DMS153 treated with DMSO at 0.1 percent for 48 hours (cell line): ENCODE data around the gene IL5RA.
A peak's percentile ranks its signal among the peaks of the same experiment; 100 is the strongest.

Experiments used
- DNase-seq: peaks from one replicate; lab custom pipeline; 2025; ENCODE audit not compliant: unreplicated experiment; lab: John Stamatoyannopoulos, UW

Gene IL5RA, protein sequence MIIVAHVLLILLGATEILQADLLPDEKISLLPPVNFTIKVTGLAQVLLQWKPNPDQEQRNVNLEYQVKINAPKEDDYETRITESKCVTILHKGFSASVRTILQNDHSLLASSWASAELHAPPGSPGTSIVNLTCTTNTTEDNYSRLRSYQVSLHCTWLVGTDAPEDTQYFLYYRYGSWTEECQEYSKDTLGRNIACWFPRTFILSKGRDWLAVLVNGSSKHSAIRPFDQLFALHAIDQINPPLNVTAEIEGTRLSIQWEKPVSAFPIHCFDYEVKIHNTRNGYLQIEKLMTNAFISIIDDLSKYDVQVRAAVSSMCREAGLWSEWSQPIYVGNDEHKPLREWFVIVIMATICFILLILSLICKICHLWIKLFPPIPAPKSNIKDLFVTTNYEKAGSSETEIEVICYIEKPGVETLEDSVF

DNA sequence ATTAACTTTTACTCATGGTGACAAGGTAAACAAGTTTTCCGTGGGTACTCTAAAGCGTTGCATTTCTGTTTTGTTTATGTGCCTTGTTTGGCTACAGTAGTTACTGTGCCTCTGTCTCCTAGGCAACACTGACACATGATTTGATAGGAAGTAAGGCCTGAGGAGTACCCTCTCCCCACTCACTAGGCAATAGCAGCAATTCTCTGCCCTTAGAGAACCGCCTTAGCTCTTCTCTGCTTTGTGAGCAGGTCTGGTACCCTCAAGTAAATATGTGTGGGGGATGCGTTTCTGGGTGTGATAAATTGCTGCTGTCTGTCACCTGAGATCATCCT lies at the start of gene IL5RA:
Gene IL5RA, minus strand, starts transcription at position 76 of the 332 bp plus-strand sequence. CDS start 5,390 bp downstream, outside the sequence.
- DNase-seq, result peak; percentile 4

DNA sequence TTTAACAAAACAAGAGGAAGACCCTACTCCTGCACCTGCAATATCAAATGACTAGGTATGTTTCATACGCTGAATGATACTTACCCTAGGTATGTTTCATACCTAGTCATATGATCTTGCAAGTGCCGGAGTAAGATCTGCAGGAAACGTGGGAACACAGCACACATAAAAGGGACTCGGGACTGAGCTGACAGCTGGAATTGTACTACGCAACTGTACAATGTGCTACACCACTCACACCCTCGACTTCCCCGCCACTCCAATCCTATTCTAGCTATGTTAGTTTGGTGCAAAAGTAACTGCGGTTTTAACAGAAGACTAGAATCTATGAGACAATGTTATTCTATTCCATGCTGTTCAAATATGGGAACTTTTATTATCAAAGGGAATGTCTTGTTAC lies 47.3 kb upstream of the IL5RA start:
- no peak for DNase-seq

- no peak for DNase-seq
Observed at GRCh38 chr3:3154879-3155610, 44.9 kb upstream of the IL5RA start.

DNA sequence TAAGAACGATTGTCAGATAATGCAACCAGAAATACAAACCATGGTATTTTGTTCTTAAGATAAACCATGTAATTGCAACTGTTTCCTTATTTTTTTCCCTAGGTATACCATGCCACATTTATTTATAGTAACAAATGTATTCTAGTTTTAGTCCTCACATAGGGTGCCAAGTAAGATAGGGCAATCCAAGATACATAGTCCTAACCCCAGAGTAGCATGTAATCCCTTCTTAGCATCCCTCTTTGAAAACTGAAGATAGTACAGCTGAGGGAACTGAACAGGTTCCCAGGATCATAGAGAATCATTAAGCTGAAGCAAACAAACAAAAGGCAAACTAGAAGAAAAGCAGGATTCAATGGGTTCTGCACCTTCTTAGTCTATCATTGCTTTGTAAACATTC lies 41.3 kb upstream of the IL5RA start:
- no peak for DNase-seq

DNA sequence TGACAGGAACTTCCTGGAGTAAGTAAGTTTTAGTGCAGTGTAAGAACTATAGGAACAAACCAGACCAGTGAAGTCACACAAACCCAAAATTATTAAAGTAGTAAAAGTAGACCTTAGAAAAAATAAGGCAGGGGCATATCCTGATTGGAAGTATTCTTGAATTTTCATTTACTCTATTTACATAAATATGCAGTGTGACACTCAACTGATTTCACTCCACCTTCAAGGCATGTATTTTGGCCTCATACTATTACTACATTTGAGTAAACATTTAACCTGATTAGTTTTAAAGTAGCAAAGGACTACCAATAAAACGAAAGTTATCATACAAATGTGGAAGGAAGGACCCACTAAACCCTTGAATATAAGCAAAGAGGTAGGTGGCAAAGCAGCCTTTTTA lies 39.4 kb upstream of the IL5RA start:
- no peak for DNase-seq

DNA sequence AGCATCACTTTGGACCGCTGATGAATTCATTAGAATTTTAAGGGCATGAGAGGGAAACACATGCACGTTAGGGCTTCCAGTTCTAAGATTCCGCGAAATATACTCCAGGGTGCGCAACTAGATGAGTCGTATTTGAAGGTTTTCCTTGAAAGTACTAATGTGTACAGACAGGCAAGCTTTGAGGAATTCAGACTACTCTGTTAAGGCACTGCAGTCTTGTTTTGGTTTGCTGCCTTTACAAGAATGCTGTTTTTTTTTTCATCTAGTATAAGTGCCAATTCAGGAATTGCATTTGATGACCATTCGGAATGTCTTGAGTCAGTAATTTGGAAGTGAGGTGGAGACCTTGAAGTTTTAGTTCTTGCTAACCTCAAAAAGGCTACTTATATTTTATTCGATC lies 35.7 kb upstream of the IL5RA start:
- DNase-seq, result no peak

DNA sequence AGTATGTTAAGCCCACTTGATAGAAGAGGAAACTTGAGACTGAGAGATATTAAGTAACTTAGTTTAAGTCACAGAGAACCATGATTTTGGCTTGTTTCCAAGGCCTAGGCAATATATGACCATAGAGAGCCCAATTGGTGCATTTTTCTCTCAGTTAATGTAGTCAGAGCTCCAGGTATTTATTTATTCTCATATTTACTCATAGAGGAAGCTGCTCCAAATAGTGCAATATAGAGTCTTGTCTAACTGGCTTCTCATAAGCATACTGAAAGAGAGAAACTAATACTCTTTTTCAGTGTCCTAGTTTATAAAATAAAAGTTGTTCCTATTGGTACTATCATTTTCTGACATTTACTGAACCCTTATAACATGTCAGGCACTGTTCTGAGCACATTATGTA lies 31.8 kb upstream of the IL5RA start:
- no peak for DNase-seq

DNA sequence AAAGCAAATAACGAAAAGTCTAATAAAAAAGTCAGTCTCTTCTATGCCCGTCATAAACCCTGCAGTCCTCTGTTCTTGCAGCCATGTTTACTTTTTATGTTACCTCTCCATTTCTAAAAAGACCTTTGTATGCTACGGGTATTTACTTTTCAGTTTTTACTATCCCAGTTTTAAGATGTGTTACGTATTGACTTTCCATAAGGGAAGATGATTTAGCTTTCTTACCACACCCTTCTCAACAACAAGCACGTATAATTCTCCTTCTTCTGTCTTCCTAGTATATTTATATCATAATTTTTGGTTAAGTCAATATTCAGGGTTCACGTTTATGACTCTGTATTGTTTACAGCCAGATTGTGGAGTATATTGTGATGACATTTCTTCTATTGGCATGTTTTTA lies 27.4 kb upstream of the IL5RA start:
- no peak for DNase-seq

GRCh38 chr3:3134750-3135448 lies 24.7 kb upstream of the IL5RA start:
- DNase-seq, result no peak

GRCh38 chr3:3133500-3133899 lies 23.3 kb upstream of the IL5RA start:
- DNase-seq, result no peak

DNA sequence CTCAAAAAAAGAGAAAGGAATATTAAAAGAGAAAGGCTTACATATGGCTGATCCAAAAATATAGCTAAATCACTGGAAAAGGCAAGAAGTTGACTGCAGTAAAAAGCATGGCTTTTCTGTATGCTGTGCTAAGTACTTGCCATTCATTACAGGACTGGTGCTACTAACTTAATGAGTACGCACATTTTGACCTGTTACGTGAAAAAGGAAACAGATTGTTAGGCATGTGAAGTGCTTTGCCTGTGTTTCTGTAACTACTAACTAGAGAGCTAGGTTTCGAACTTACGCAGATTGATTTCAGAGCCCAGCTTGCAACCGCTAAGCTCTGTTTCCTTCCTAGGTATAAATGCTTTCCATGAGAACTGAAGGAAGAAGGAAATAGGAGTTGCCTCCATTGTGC lies 19.4 kb upstream of the IL5RA start:
- no peak for DNase-seq

GRCh38 chr3:3127432-3128010 lies 17.3 kb upstream of the IL5RA start:
- no peak for DNase-seq

GRCh38 chr3:3126477-3127431 lies 16.6 kb upstream of the IL5RA start, which contains the start of gene TRNT1:
TRNT1 (plus strand) TSS chr3:3126940; CDS start chr3:3129041, 2,101 bp downstream.
- peak; percentile 26 for DNase-seq

GRCh38 chr3:3125977-3126376 lies 15.8 kb upstream of the IL5RA start:
- DNase-seq, result no peak

- DNase-seq, result no peak
Observed at GRCh38 chr3:3119393-3119851, 9.2 kb upstream of the IL5RA start.

GRCh38 chr3:3117651-3118050 lies 7.5 kb upstream of the IL5RA start:
- DNase-seq, result no peak

GRCh38 chr3:3113042-3113709 lies 3.0 kb upstream of the IL5RA start:
- DNase-seq, result no peak

- no peak for DNase-seq
Observed at GRCh38 chr3:3110749-3111361, 681 bp upstream of the IL5RA start.
